Measurements from ENCODE around the gene SEMA6B. TPM values are rescaled to one million over a fixed set of nuclear protein-coding genes. Genes with fewer than 3 reads are reported as not detected.
A peak's percentile ranks its signal among the peaks of the same experiment; 100 is the strongest.

The SEMA6B gene
- total and polyA plus RNA-seq, 10 of the 15 experiments (the other 5 are each of a cell fraction or from before 2014, with no cell fraction given), result 0.13 TPM; not detected in 9

DNA sequence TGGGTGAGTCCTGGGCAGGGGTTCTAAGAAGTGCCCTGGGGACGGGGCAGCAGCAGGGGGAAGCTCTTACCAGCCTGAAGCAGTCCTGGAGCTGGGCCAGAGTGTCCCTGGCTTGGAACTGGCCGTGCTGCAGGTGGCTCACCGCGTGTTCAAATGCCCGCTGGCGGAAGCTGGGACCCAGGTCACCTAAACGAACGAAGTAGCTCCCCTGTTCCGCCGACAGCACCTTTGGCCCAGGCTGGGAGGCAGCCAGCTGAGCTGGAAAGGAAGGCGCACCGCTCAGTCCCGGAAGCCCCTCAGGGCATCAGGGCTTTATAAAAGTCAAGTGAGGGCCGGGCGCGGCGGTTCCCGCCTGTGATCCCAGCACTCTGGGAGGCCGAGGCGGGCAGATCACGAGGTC lies 50.8 kb downstream of the SEMA6B start (continued):
- TF ChIP-seq ETV6 (conservative IDR thresholded peaks at IDR 0.05 in 1 of 2, IDR thresholded peaks at IDR 0.05 in 1 of 2; ENCODE audit: borderline replicate concordance in 1 of 2, low read depth in 1 of 2), result no peak
- TF ChIP-seq CBFB (IDR thresholded peaks at IDR 0.05; ENCODE audit: low read depth), result no peak
- no peak for TF ChIP-seq HDAC2 (IDR thresholded peaks at IDR 0.05)

DNA sequence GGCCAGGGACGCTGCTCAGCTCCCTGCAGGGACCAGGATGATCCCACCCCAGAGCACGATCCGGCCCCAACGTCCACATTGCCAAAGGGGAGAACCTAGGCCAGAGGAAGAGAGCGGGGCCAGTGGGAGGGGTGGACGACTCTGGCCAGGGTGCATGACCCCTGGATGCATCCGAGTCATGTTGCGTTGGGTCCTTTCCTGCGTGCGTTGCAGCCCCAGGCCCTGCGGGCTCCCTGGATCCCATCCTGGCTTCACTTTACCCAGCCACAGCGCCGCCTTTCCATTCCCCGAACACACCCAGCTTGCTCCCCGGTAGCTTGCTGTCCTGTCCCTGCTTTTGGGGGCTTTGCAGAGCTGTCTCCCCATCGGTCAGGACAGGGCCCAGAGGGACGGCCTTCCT lies 51.7 kb downstream of the SEMA6B start:
- Histone ChIP-seq H2AFZ (ENCODE audit: control insufficient read depth, low read depth, low read length) (no peak overlapping the region), H3K4me3 (no peak overlapping the region), H3K27ac (ENCODE audit: control insufficient read depth, insufficient read depth) (no peak overlapping the region), H3K4me1 (ENCODE audit: control insufficient read depth, insufficient read depth, low read length) (no peaks in the 10 kb centered on the region), H3K79me2 (ENCODE audit: control insufficient read depth, insufficient read depth, low read length) (no peaks in the 10 kb centered on the region), H4K20me1 (ENCODE audit: control insufficient read depth, insufficient read depth) (no peaks in the 10 kb centered on the region), H3K36me3 (ENCODE audit: control insufficient read depth in 2 of 2, insufficient read depth in 2 of 2, low read length in 1 of 2) (no peaks in the 10 kb centered on the region; a peak in 1 of 4 replicates), H3K27me3 (replicated peaks in 1 of 2; ENCODE audit: control insufficient read depth in 2 of 2, insufficient read depth in 2 of 2, low read length in 1 of 2) (no peaks in the 10 kb centered on the region), H3K4me2 (ENCODE audit: control insufficient read depth, insufficient read depth) (no peak overlapping the region), H3K9me3 (replicated peaks; ENCODE audit: control insufficient read depth, insufficient read depth, low read length) (no peaks in the 10 kb centered on the region), H3K9ac (ENCODE audit: control insufficient read depth, insufficient read depth, low read length) (no peak overlapping the region)
- in situ Hi-C loops (cut with MboI), result no loop called here
- POLR2A ChIA-PET, result no interaction called here
- intact Hi-C loops (cut with micrococcal nuclease; ENCODE audit: unreplicated experiment), result no loop called here
- TF ChIP-seq POLR2A (IDR thresholded peaks at IDR 0.05; ENCODE audit: low read depth, low read length), result peak; percentile 48
- TF ChIP-seq POLR2AphosphoS5 (IDR thresholded peaks at IDR 0.05; ENCODE audit: low read length), result peak; percentile 29; the same call in 1 of the 2 replicates
- TF ChIP-seq, protein P1, sequence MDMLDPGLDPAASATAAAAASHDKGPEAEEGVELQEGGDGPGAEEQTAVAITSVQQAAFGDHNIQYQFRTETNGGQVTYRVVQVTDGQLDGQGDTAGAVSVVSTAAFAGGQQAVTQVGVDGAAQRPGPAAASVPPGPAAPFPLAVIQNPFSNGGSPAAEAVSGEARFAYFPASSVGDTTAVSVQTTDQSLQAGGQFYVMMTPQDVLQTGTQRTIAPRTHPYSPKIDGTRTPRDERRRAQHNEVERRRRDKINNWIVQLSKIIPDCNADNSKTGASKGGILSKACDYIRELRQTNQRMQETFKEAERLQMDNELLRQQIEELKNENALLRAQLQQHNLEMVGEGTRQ (IDR thresholded peaks at IDR 0.05; ENCODE audit: borderline replicate concordance, low read depth, low read length), result no peak
- SMC1A ChIA-PET (ENCODE audit: uncharacterized antibody, unreplicated experiment), result no interaction called here
- DNase-seq (ENCODE audit: low read depth, low spot score) (no peak), ATAC-seq (no peak), FAIRE-seq (no peak)
- CTCF ChIA-PET, result interaction anchor here (1.2 kb wide), 1 partner anchor 9 kb away, joined by 3 read pairs; no protein-coding TSS in a partner anchor
- no TSS peak for BruUV-seq (replicated peaks)
- 88% methylated on average over 17 of the region's 17 CpGs for WGBS (ENCODE audit: insufficient coverage, insufficient replicate concordance, low lambda C conversion rate, missing lambda C conversion rate)
- RAD21 ChIA-PET (ENCODE audit: unreplicated experiment), result no interaction called here

DNA sequence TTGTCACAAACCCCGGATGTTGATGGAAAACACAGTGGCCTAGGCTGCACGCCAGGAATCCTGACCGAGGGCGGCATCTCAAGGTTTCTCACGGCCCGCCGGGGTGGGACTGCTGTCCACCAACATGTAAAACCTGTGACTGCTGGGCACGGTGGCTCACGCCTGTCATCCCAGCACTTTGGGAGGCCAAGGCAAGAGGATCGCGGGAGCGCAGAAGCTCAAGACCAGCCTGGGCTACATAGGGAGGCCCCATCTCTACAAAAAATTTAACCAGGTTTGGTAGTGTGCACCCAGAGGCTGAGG lies 52.4 kb downstream of the SEMA6B start:
- in situ Hi-C loops (cut with MboI) (no loop called here), intact Hi-C loops (cut with micrococcal nuclease; ENCODE audit: unreplicated experiment) (no loop called here)
- Histone ChIP-seq H2AFZ (ENCODE audit: control insufficient read depth, low read depth, low read length) (no peak overlapping the region), H4K20me1 (ENCODE audit: control insufficient read depth, insufficient read depth) (no peaks in the 10 kb centered on the region), H3K4me2 (ENCODE audit: control insufficient read depth, insufficient read depth) (no peak overlapping the region), H3K9ac (ENCODE audit: control insufficient read depth, insufficient read depth, low read length) (no peak overlapping the region), H3K36me3 (ENCODE audit: control insufficient read depth in 2 of 2, insufficient read depth in 2 of 2, low read length in 1 of 2) (no peaks in the 10 kb centered on the region; a peak in 1 of 4 replicates), H3K4me3 (no peak overlapping the region), H3K27ac (ENCODE audit: control insufficient read depth, insufficient read depth) (no peak overlapping the region), H3K4me1 (ENCODE audit: control insufficient read depth, insufficient read depth, low read length) (no peaks in the 10 kb centered on the region), H3K79me2 (ENCODE audit: control insufficient read depth, insufficient read depth, low read length) (no peaks in the 10 kb centered on the region), H3K27me3 (replicated peaks in 1 of 2; ENCODE audit: control insufficient read depth in 2 of 2, insufficient read depth in 2 of 2, low read length in 1 of 2) (no peaks in the 10 kb centered on the region), H3K9me3 (replicated peaks; ENCODE audit: control insufficient read depth, insufficient read depth, low read length) (no peaks in the 10 kb centered on the region)
- ChIA-PET CTCF (no interaction called here), SMC1A (ENCODE audit: uncharacterized antibody, unreplicated experiment) (no interaction called here), RAD21 (ENCODE audit: unreplicated experiment) (no interaction called here), POLR2A (no interaction called here)
- no peak for FAIRE-seq
- WGBS (ENCODE audit: insufficient coverage, insufficient replicate concordance, low lambda C conversion rate, missing lambda C conversion rate), result 90% methylated on average over 12 of the region's 12 CpGs
- no peak for ATAC-seq
- DNase-seq (ENCODE audit: low read depth, low spot score), result no peak
- BruUV-seq (replicated peaks), result no TSS peak
- TF ChIP-seq DPF2 (IDR thresholded peaks at IDR 0.05), result no peak
- TF ChIP-seq NFXL1 (IDR thresholded peaks at IDR 0.05; ENCODE audit: borderline replicate concordance), result no peak
- TF ChIP-seq TCF12 (IDR thresholded peaks at IDR 0.05; ENCODE audit: low read depth, low read length), result no peak
- TF ChIP-seq, protein P2, sequence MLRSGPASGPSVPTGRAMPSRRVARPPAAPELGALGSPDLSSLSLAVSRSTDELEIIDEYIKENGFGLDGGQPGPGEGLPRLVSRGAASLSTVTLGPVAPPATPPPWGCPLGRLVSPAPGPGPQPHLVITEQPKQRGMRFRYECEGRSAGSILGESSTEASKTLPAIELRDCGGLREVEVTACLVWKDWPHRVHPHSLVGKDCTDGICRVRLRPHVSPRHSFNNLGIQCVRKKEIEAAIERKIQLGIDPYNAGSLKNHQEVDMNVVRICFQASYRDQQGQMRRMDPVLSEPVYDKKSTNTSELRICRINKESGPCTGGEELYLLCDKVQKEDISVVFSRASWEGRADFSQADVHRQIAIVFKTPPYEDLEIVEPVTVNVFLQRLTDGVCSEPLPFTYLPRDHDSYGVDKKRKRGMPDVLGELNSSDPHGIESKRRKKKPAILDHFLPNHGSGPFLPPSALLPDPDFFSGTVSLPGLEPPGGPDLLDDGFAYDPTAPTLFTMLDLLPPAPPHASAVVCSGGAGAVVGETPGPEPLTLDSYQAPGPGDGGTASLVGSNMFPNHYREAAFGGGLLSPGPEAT (IDR thresholded peaks at IDR 0.05; ENCODE audit: low read depth), result no peak
- TF ChIP-seq ETV6 (conservative IDR thresholded peaks at IDR 0.05 in 1 of 2, IDR thresholded peaks at IDR 0.05 in 1 of 2; ENCODE audit: borderline replicate concordance in 1 of 2, low read depth in 1 of 2), result no peak
- TF ChIP-seq RELA (IDR thresholded peaks at IDR 0.05; ENCODE audit: borderline replicate concordance, partially characterized antibody), result no peak
- TF ChIP-seq SUPT20H (IDR thresholded peaks at IDR 0.05; ENCODE audit: borderline replicate concordance, control insufficient read depth, low read depth, low read length), result no peak
- no peak for TF ChIP-seq ASH2L (IDR thresholded peaks at IDR 0.05; ENCODE audit: borderline replicate concordance, low read depth)
- TF ChIP-seq RFX5 (IDR thresholded peaks at IDR 0.05; ENCODE audit: low read depth, low read length), result no peak

Data from GM12878 (cell line).